GM20000 (cell line): ENCODE results near the gene TSPAN18.

ENCODE experiments used
- DNase-seq: peaks from one replicate; pipeline ENCODE4 v3.0.0; 2012; ENCODE audit warnings: low spot score
- TF ChIP-seq, protein P1 (sequence below): IDR thresholded peaks from 2 replicates; pipeline ENCODE4 v1.5.1; 2012; ENCODE audit warnings: mild to moderate bottlenecking, control low read depth; ENCODE audit errors: extremely low read depth, missing control alignments

TSPAN18 gene

DNA sequence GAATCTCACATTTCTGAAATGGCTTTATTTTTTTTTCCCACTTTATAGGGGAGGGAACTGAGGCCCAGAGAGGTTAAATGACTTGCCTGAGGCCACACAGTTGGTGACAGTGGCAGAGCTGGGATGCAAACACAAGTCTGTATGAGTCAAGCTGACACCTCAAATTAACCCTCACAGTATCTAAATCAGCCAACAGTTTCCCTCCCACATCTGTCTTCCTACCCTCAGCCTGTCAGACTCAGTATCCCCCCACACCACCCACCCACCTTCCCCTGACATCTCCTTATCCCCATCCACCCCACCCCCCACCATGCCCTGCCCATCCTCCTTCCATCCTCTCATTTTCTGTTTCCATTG is 128.7 kb downstream of the TSPAN18 start:
- no peak for DNase-seq
- TF ChIP-seq, protein P1, sequence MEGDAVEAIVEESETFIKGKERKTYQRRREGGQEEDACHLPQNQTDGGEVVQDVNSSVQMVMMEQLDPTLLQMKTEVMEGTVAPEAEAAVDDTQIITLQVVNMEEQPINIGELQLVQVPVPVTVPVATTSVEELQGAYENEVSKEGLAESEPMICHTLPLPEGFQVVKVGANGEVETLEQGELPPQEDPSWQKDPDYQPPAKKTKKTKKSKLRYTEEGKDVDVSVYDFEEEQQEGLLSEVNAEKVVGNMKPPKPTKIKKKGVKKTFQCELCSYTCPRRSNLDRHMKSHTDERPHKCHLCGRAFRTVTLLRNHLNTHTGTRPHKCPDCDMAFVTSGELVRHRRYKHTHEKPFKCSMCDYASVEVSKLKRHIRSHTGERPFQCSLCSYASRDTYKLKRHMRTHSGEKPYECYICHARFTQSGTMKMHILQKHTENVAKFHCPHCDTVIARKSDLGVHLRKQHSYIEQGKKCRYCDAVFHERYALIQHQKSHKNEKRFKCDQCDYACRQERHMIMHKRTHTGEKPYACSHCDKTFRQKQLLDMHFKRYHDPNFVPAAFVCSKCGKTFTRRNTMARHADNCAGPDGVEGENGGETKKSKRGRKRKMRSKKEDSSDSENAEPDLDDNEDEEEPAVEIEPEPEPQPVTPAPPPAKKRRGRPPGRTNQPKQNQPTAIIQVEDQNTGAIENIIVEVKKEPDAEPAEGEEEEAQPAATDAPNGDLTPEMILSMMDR: no peak

DNA sequence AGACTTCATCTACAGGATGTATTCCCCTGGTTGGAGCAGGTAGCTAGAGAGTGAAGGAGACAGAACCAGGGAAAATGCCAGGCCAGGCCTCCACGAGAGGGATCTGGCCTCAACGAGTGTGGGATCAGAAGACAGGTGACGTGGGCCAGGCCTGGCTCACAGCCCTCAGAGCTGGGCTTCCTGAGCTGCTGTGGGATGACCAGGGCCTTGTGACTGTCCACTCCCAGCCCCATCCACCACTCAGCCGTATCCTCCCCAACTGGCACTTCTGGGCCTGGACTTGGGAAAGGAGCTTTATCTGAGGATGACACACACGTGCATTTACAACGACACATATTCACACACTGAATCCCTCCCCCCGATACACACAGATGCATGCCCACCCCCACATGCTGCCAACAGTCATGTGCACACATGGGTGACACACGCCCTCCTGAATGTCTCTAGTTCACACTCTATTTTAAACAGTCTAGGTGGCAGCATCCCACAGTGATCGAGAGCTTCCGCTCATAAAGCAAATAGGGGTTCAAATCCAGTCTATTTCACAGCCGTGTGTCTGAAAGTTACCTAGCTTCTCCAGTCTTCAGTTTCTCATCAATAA is 130.8 kb downstream of the TSPAN18 start:
- DNase-seq: no peak
- TF ChIP-seq, protein P1: no peak

DNA sequence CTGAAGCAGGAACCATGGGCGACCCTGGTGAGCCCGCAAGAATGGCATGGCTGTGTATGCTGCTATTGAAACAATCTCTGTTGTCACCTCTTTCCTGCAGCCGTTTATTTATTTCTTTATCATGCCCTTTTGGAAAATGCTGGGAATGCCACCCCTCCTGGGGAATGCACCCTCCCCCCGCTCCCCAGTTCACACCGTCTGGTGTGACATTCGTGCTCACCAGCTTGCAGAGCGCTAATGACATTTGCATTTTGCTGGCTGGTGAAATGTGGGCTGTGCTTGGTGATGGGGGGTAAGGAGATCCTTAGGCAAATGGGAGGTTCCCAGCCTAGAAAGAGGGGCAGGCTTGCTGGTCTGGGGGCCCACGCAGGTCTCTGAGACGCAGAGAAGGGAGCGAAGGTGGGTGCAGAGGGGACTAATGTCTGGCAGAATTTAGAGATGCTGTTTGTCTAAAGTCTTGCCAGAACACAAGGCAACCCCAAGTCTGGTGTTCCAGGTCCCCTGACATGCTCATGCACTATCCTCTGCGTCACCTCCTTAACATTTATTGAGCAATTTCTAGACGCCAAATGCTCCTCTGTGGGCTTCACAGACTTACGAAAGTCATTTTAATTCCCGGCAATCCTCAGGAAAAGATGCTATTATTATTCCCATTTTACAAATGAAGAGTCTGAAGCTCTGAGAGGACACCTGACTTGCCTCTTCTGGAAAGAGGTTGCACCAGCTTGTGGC is 132.2 kb downstream of the TSPAN18 start:
- TF ChIP-seq, protein P1: no peak
- DNase-seq: no peak

DNA sequence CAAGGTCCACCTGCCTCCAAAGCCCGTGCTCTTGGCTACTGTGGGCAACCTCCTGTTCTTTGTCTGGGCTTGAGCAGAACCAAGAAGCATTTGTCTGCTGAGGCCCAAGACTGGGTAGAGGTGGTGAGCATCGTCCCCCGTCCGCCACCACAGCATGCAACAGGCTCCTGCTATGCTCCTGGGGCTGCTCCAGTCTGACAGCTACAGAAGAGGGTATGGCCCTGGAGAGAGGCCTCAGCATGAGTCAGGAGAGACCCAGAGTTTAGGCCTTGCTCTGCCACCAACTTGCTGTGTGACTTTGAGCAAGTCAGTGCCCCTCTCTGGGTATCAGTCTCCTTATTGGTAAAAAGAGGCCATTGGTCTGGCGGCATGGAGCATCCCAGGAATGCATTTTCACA is 132.8 kb downstream of the TSPAN18 start:
- no peak for DNase-seq
- TF ChIP-seq, protein P1: no peak

DNA sequence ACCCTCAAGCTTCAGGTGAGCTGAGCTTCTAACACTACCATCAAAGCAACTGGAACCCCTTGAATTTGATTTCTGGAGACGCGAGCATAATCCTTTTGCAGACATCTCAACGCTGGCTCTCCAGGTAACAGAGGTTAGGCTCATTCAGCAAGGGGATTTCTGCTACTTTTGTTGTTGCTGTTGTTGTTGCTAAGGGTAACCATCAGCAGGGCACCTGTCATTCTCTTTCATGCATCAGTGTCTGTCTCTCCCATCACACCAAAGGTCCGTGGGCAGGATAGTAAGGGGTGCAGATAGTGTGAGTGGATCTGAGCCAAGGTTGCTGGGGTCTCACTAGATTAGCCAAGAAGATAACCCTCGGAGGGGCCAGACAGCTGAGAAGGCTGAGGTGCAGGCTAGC is 133.6 kb downstream of the TSPAN18 start:
- DNase-seq: no peak
- TF ChIP-seq, protein P1: no peak

DNA sequence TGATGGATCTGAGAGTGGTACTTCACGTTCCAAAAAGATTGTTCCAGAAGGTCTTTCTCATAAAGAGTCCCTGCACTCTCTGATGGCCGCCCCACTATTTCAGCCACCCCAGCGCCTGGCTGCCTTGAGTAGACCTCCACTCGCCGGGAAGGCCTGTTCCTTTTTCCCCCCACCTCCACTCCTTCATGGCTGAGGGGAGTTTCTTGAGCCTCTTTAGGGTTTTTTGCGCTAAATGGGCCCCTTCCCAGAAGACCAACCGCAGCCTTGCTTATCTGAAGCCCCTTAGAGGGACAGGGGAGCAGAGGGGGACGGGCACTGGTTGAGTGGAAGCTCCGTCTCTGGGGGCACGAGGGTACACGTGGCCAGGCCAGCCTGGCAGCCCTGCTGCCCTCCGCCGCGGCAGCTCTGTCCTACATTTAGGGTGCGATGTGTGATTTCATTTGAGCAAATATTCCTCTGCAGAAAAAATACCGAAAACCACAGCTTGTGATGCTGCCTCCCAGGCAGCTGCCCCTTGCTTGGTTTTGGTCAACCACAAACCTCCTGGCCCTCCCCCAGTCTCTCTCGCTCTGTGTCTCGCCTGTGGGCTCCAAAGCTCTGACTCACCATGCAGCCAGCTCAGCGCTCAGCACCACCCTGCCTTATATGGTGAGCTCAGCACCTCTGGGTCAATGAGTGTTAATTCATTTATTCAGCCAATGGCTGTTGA is 135.2 kb downstream of the TSPAN18 start:
- TF ChIP-seq, protein P1: no peak
- peak; percentile 91 for DNase-seq

DNA sequence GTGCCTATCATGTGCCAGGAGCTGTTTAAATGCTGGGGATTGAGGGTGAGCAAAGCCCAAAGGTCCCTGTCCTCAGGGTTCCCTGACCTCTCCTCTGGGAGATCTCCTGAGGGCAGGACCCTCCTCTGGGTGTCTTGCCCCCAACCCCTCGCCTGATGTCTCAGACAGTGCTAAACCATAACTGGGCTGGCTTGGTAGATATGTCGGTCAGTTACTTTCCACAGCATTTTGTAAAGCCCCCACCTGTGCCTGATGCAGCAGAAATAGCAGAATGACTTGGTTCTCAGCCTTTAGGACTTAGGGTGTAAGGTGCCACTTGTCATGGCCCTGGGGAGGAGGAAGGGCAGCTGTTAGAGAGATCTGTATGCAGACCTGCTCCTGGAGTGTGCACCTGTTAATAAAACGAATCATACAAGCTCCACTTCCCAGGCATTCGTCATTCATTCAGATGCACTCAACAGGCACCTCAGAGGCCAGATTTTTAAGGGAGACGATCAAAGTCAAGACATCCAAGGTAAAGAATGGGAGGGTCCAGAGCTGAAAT is 135.9 kb downstream of the TSPAN18 start:
- TF ChIP-seq, protein P1: no peak
- DNase-seq: no peak
